ENCODE data around the gene EPHB1. TPM values are rescaled to one million over a fixed set of nuclear protein-coding genes. Genes with fewer than 3 reads are reported as not detected.

EPHB1 gene
- total RNA-seq, 1 donor from 2014 or later = 1.8 TPM

DNA sequence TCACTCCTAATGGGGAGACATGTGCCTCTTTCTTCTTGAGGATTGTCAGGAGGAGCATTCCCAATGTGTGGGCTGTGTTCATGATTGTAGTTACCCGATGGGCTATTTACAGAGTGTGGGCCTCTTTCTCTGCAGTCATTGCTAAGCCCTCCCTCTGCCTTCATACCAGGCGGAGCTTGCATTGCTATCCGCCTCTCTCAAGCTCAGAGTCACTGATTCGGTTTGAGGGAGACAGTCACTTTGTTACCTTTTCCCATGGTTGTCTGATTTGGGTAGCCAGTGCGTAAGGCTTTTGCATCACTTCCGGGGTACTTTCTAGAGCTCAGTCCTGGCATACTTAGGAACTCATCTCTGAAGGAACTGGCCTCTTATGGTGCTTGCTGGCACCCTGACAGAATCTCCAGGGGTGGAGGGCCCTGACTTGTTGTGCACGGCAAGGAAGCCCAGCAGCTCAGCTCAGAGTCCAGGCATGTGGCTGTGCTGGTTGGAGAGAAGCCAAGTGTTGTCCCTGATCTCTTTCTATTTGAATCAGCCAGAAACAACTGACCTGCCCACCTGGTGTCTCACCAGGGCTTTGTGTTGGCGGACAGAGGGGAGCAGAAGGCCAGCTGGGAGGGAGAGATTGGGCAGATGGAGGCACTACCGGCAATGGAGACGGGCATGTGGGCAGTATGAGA is 79.8 kb downstream of the EPHB1 start:
- TF ChIP-seq, protein P1, sequence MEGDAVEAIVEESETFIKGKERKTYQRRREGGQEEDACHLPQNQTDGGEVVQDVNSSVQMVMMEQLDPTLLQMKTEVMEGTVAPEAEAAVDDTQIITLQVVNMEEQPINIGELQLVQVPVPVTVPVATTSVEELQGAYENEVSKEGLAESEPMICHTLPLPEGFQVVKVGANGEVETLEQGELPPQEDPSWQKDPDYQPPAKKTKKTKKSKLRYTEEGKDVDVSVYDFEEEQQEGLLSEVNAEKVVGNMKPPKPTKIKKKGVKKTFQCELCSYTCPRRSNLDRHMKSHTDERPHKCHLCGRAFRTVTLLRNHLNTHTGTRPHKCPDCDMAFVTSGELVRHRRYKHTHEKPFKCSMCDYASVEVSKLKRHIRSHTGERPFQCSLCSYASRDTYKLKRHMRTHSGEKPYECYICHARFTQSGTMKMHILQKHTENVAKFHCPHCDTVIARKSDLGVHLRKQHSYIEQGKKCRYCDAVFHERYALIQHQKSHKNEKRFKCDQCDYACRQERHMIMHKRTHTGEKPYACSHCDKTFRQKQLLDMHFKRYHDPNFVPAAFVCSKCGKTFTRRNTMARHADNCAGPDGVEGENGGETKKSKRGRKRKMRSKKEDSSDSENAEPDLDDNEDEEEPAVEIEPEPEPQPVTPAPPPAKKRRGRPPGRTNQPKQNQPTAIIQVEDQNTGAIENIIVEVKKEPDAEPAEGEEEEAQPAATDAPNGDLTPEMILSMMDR (IDR thresholded peaks at IDR 0.05; ENCODE audit: unreplicated experiment) = no peak
- peaks cover 12% of the 10 kb centered on the region for H3K27me3 Mint-ChIP-seq
- H3K4me1 Mint-ChIP-seq (ENCODE audit: low read depth) = peaks cover under 1% of the 10 kb centered on the region
- no peak overlapping the region for H3K4me3 Mint-ChIP-seq (ENCODE audit: low read depth)
- H3K36me3 Mint-ChIP-seq (ENCODE audit: insufficient read depth) = no peaks in the 10 kb centered on the region
- DNase-seq (ENCODE audit: low spot score, unreplicated experiment) = no peak
- H3K27ac Mint-ChIP-seq = no peak overlapping the region
- no peaks in the 10 kb centered on the region for H3K9me3 Mint-ChIP-seq (ENCODE audit: low read depth)

DNA sequence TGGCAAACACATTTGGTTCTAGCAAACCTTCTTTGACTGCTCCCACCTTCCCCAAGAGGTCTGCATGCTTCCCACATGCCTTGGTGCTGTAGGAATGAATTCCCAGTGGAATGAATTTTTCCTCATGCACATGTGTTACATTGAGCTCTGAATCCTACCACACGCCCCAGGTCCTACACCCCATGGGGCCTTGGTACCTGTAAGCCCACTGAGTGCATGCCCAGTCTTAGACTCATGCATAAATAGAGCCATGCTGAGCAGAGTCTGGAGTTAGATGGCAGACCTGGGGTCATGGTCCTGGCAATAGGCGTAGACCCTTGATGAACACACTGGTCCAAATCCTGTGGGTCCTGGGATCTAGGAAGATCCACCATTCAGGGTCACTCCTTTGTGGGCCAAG is 81.8 kb downstream of the EPHB1 start:
- no peak overlapping the region for H3K4me3 Mint-ChIP-seq (ENCODE audit: low read depth)
- DNase-seq (ENCODE audit: low spot score, unreplicated experiment) = no peak
- peaks cover 4% of the 10 kb centered on the region for H3K4me1 Mint-ChIP-seq (ENCODE audit: low read depth)
- H3K36me3 Mint-ChIP-seq (ENCODE audit: insufficient read depth) = no peaks in the 10 kb centered on the region
- no peak overlapping the region for H3K27ac Mint-ChIP-seq
- TF ChIP-seq, protein P1 (IDR thresholded peaks at IDR 0.05; ENCODE audit: unreplicated experiment) = no peak
- peaks cover 8% of the 10 kb centered on the region for H3K27me3 Mint-ChIP-seq
- no peaks in the 10 kb centered on the region for H3K9me3 Mint-ChIP-seq (ENCODE audit: low read depth)

DNA sequence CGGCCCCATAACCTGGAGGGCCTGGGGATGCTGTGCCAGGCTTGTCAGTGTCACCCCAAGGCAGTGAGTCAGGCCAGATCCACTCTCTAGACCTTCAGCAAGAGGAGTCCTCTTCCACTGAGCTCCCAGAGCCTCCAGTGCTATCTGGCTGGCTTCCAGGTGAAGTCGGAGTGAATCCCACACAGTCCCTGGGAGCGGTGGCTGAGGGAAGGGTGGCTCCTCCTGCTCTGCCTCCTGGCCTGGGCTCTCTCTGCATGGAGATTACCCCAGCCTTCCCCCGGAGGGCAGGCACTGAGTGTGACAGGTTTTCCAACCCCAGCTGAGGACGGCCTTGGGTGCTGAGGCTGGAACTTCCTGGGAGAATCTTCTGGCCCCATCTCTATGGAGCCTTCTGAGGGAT is 82.7 kb downstream of the EPHB1 start:
- no peak overlapping the region for H3K4me3 Mint-ChIP-seq (ENCODE audit: low read depth)
- no peak for DNase-seq (ENCODE audit: low spot score, unreplicated experiment)
- no peak overlapping the region for H3K27ac Mint-ChIP-seq
- H3K9me3 Mint-ChIP-seq (ENCODE audit: low read depth) = no peaks in the 10 kb centered on the region
- no peaks in the 10 kb centered on the region for H3K36me3 Mint-ChIP-seq (ENCODE audit: insufficient read depth)
- peaks cover 4% of the 10 kb centered on the region for H3K4me1 Mint-ChIP-seq (ENCODE audit: low read depth)
- TF ChIP-seq, protein P1 (IDR thresholded peaks at IDR 0.05; ENCODE audit: unreplicated experiment) = no peak
- H3K27me3 Mint-ChIP-seq = peaks cover 6% of the 10 kb centered on the region

DNA sequence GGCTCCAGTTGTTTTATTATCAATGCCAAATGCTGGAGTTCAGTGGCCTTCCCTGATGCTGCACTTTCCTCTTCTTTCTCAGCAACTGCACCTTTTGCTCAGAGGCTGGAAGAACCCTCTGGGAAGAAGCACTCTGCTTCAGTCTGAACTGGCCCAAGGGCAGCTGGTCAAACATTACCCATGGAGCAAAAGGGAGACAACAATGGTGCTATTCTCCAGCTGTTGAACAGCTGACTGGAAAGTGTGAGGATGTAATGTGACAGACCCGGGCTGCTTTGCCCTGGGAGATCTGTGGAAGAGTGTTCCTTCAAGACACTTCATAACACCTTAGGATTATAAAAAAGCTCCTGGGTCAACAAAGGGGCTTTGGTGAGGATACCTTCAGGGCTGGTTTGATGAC is 84.9 kb downstream of the EPHB1 start:
- Mint-ChIP-seq H3K27me3 (peaks cover 8% of the 10 kb centered on the region), H3K27ac (no peak overlapping the region), H3K9me3 (ENCODE audit: low read depth) (no peaks in the 10 kb centered on the region), H3K4me3 (ENCODE audit: low read depth) (no peak overlapping the region), H3K36me3 (ENCODE audit: insufficient read depth) (no peaks in the 10 kb centered on the region), H3K4me1 (ENCODE audit: low read depth) (peaks cover 4% of the 10 kb centered on the region)
- DNase-seq (ENCODE audit: low spot score, unreplicated experiment) = no peak
- TF ChIP-seq, protein P1 (IDR thresholded peaks at IDR 0.05; ENCODE audit: unreplicated experiment) = no peak

- no peaks in the 10 kb centered on the region for H3K9me3 Mint-ChIP-seq (ENCODE audit: low read depth)
These were observed 85.4 kb downstream of the EPHB1 start for GRCh38 chr3:134880431-134880830.

More at GRCh38 chr3:134880431-134880830, 85.4 kb downstream of the EPHB1 start:
- no peak for DNase-seq (ENCODE audit: low spot score, unreplicated experiment)
- TF ChIP-seq, protein P1 (IDR thresholded peaks at IDR 0.05; ENCODE audit: unreplicated experiment) = no peak
- Mint-ChIP-seq H3K4me1 (ENCODE audit: low read depth) (peaks cover 4% of the 10 kb centered on the region), H3K4me3 (ENCODE audit: low read depth) (no peak overlapping the region), H3K27me3 (peaks cover 6% of the 10 kb centered on the region), H3K36me3 (ENCODE audit: insufficient read depth) (no peaks in the 10 kb centered on the region), H3K27ac (peak overlapping the region; percentile 41)
